Mucosa of stomach (tissue), 1 donor: Measurements from ENCODE around the gene FAM20B.

ENCODE experiments used
- H3K27me3 ChIP-seq: one replicate; pipeline ENCODE4 v1.7.0; 2013; ENCODE audit warnings: mild to moderate bottlenecking, low read length; ENCODE audit not compliant: control insufficient read depth, insufficient read depth
- H3K36me3 ChIP-seq: one replicate; pipeline ENCODE4 v1.7.0; 2013; ENCODE audit warnings: low read length; ENCODE audit not compliant: control insufficient read depth, insufficient read depth
- H3K4me1 ChIP-seq: one replicate; pipeline ENCODE4 v1.7.0; 2013; ENCODE audit warnings: mild to moderate bottlenecking, low read length; ENCODE audit not compliant: control insufficient read depth, insufficient read depth
- H3K4me3 ChIP-seq: one replicate; pipeline ENCODE4 v1.7.0; 2013; ENCODE audit warnings: low read length
- H3K9ac ChIP-seq: one replicate; pipeline ENCODE4 v1.7.0; 2013; ENCODE audit warnings: mild to moderate bottlenecking, low read length, moderate library complexity
- H3K9me3 ChIP-seq: one replicate; pipeline ENCODE4 v1.7.0; 2013; ENCODE audit warnings: mild to moderate bottlenecking, low read length, moderate library complexity; ENCODE audit not compliant: control insufficient read depth
- donor health status: Pancreatic carcinoma.

The FAM20B gene

GRCh38 chr1:179042087-179042486 lies 16.4 kb downstream of the FAM20B start:
- Histone ChIP-seq H3K27me3 (no peaks in the 10 kb centered on the region), H3K9ac (no peak overlapping the region), H3K9me3 (no peaks in the 10 kb centered on the region), H3K4me3 (no peak overlapping the region), H3K4me1 (peaks cover 18% of the 10 kb centered on the region), H3K36me3 (no peaks in the 10 kb centered on the region)

DNA sequence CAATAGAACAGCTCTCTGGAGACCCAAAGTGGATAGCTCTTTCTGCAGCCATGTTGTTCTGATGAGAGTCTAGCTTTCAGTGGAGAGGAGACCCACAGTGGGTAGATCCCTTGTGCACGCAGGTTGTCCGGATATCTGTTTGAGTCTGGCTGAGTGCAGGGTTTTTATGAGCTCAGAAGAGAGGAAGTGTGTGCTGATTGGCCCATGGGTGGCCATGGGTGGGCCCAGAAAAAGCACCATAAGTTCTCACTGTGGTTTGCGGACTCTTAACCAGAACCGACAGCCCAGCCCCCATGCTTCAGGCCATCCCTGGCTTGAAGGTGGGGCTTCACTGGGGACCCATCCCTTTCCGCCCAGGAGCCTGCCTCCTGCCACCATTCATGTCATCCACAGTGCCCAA lies 17.0 kb downstream of the FAM20B start:
- Histone ChIP-seq H3K4me3 (no peak overlapping the region), H3K36me3 (no peaks in the 10 kb centered on the region), H3K27me3 (no peaks in the 10 kb centered on the region), H3K9me3 (no peaks in the 10 kb centered on the region), H3K9ac (no peak overlapping the region), H3K4me1 (peaks cover 12% of the 10 kb centered on the region)

DNA sequence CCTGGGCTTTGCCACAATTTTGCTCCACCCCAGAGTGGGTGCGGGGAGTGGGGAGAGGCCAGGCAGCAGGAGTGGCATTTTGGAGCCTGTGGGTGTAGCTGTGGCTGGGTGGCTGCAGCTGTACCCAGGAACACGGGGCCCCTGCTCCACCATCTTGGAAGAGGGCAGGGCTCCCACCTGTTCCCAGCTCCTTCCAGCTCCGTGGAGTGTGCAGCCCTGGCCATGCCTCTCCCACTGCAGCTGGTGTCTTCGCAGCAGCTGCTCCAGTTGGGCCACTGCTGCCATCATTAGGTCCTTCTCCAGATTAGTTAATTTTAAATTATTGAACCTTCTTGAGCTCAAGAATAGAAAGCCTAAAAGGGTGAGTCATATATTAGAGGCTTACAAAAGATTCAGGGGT lies 17.6 kb downstream of the FAM20B start:
- Histone ChIP-seq H3K9ac (no peak overlapping the region), H3K4me1 (peaks cover 12% of the 10 kb centered on the region), H3K27me3 (no peaks in the 10 kb centered on the region), H3K4me3 (no peak overlapping the region), H3K36me3 (no peaks in the 10 kb centered on the region), H3K9me3 (no peaks in the 10 kb centered on the region)

DNA sequence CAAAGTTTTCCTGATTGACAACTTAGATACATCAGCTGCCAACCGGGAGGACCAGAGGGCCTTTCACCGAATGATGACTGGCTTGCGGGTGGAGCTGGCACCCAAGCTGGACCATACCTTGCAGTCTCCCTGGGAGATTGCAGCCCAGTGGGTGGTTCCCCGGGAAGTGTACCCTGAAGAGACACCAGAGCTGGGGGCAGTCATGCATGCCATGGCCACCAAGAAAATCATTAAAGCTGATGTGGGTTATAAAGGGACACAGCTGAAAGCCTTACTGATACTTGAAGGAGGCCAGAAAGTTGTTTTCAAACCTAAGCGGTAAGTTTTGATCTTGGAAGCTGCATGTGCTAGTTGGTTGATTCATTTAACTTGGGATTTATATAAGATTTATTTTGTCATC lies 18.2 kb downstream of the FAM20B start:
- H3K9me3 ChIP-seq = no peaks in the 10 kb centered on the region
- no peaks in the 10 kb centered on the region for H3K27me3 ChIP-seq
- no peak overlapping the region for H3K4me3 ChIP-seq
- H3K9ac ChIP-seq = no peak overlapping the region
- H3K36me3 ChIP-seq = no peaks in the 10 kb centered on the region
- peaks cover 8% of the 10 kb centered on the region for H3K4me1 ChIP-seq

DNA sequence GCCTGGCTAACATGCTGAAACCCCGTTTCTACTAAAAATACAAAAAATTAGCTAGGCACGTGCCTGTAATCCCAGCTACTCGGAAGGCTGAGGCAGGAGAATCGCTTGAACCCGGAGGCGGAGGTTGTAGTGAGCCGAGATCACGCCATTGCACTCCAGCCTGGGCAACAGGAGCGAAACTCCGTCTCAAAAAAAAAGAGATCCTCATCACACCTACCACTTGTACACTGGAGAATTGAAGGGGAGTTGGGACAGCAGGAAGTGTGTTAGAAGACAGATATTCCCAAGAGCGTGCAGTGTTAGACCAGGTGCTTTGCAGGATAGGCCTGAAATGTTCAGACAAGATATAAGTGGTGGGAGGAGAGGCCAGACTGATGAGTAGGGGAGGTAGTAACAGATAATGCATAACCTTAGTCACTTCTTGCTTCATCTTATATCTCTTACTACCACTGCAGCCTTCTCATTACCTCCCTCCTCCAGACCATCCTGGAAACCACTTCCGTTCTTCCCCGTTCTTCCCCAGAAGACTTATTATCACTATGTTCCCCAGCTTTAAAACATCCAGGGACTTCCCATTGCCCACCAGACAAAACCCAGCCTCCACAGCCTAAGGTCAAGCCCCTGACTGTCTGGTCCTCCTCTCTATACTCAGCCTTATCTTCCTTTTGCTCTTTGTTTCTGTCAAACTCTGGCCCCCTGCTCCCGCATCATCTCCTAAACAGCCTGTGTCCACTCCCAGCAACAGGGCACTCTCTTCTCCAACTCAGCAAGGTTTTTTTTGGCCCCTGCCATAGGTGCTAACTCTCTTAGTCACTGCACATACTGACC lies 21.3 kb downstream of the FAM20B start:
- Histone ChIP-seq H3K27me3 (no peaks in the 10 kb centered on the region), H3K9me3 (no peaks in the 10 kb centered on the region)

DNA sequence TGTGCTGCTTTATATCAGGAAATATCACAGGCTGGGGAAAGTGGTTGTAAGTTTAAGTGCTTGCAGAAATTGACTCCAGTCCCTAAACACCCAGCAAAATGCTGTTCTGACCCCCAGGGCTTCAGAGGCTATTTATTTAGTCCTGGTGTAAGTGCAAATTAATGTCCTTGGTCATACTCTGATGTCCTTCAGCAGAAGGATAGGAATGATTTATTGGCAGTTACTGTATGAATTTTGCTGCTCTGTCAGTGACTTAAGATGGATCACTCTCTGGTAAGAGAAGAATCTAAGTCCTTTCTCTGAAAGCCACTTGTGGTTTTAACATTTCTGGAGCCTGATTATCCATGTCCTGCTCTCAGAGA lies 21.9 kb downstream of the FAM20B start:
- Histone ChIP-seq H3K27me3 (no peaks in the 10 kb centered on the region), H3K4me1 (peaks cover 3% of the 10 kb centered on the region), H3K9me3 (no peaks in the 10 kb centered on the region), H3K36me3 (no peaks in the 10 kb centered on the region), H3K9ac (no peak overlapping the region), H3K4me3 (no peak overlapping the region)

More for the DNA sequence above, 21.3 kb downstream of the FAM20B start:
- H3K4me3 ChIP-seq = no peak overlapping the region
- H3K4me1 ChIP-seq = peaks cover 3% of the 10 kb centered on the region
- no peak overlapping the region for H3K9ac ChIP-seq
- no peaks in the 10 kb centered on the region for H3K36me3 ChIP-seq

DNA sequence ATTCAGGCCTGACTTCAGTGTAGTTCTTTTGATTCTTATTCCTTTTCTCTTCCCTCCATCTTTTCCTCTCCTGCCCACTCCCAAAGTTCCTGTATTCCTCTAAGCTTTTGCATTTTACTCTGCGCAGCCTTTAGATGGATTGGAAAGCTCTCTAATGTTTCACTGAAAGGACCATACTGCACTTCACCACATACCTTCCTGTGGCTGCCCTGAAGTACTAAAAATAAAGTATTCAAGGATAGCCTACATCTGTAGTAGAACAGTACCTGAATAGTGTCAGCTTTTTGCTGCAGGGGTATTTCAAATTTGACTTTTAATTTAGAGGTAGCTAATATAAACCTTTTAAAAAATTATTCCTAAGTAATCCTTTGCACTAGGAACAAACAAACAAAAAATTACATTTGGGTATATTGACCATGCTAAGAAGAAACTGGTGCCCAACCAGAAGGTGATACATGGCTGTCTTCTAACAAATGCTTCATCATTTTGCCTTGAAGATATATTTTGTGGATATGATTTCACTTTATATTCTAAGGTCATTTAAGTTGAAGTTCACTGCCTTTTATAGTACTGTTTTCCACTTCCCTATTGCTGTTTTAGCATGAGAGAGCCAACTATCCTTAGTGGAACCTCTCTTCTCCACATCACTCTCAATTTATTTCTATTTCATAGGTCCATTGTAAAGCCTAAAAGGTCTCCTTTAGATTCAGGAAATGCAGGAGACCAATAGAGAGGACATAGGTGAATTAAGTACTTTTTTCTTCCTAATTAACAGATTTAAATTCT lies 22.8 kb downstream of the FAM20B start:
- H3K4me1 ChIP-seq = peaks cover 7% of the 10 kb centered on the region
- H3K9ac ChIP-seq = no peak overlapping the region

DNA sequence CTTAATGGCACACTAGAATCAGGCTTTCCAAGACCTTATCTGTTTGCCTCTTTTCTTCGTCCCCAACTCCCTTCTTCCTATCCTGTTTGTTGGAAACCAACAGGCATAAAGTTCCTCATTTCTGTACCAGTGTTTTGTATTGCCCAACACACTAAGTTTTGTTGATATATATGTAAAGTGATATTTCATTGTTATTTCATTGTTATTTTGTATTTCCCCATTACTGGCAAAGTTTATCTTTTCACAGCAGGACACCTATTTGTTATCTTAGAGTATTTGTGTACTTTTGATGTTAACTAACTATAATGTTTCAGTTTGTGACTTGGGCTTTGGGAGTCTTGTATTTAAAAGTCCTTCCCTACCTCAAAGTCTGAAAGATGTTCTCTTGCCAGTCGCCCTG lies 27.1 kb downstream of the FAM20B start:
- Histone ChIP-seq H3K4me3 (no peak overlapping the region), H3K27me3 (no peaks in the 10 kb centered on the region), H3K4me1 (peaks cover 9% of the 10 kb centered on the region), H3K9ac (no peak overlapping the region), H3K9me3 (no peaks in the 10 kb centered on the region), H3K36me3 (no peaks in the 10 kb centered on the region)

More for the DNA sequence above, 22.8 kb downstream of the FAM20B start:
- H3K36me3 ChIP-seq = no peaks in the 10 kb centered on the region
- no peaks in the 10 kb centered on the region for H3K27me3 ChIP-seq
- no peaks in the 10 kb centered on the region for H3K9me3 ChIP-seq
- H3K4me3 ChIP-seq = no peak overlapping the region

- Histone ChIP-seq H3K4me3 (no peak overlapping the region), H3K36me3 (no peaks in the 10 kb centered on the region), H3K9me3 (no peaks in the 10 kb centered on the region), H3K4me1 (peaks cover 9% of the 10 kb centered on the region), H3K27me3 (no peaks in the 10 kb centered on the region), H3K9ac (no peak overlapping the region)
Observed at GRCh38 chr1:179053486-179053885, 27.8 kb downstream of the FAM20B start.

DNA sequence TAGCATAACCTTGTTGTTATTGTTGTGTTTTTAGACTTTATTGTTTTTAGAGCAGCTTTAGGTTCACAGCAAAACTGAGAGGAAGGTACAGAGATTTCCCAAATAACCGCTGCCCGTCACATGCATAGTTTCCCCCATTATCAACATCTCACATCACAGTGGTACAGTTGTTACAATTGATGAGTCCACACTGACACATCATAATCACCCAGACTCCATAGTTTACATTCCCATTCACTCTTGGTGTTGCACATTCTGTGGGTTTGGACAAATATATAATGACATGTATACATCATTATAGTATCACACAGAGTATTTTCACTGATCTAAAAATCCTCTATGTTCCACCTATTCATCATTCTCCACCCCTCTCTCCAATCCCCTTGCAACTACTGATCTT lies 30.2 kb downstream of the FAM20B start:
- Histone ChIP-seq H3K4me1 (peaks cover 9% of the 10 kb centered on the region), H3K36me3 (no peaks in the 10 kb centered on the region), H3K9me3 (no peaks in the 10 kb centered on the region), H3K9ac (no peak overlapping the region), H3K4me3 (no peak overlapping the region), H3K27me3 (no peaks in the 10 kb centered on the region)

GRCh38 chr1:179058487-179059483 lies 33.1 kb downstream of the FAM20B start:
- H3K4me3 ChIP-seq = no peak overlapping the region
- H3K27me3 ChIP-seq = no peaks in the 10 kb centered on the region
- H3K4me1 ChIP-seq = no peaks in the 10 kb centered on the region
- no peak overlapping the region for H3K9ac ChIP-seq
- no peaks in the 10 kb centered on the region for H3K36me3 ChIP-seq
- no peaks in the 10 kb centered on the region for H3K9me3 ChIP-seq
